Mesendoderm (in vitro differentiated cells): ENCODE measurements around the gene CYP3A5.
"Not testable (repeated sequence)": the region's sequence is repeated elsewhere in the genome, so short reads cannot be mapped to it uniquely, and the experiment has no call there.

Experiments used
- DNase-seq: peaks from one replicate; pipeline ENCODE4 v3.0.0; 2013
- H2AK5ac ChIP-seq: 2 replicates; pipeline ENCODE4 v1.6.1; 2013; ENCODE audit warnings: low read length, inconsistent platforms
- H2BK120ac ChIP-seq: 2 replicates; pipeline ENCODE4 v1.6.1; 2013; ENCODE audit warnings: low read depth, mild to moderate bottlenecking, low read length, moderate library complexity, mixed read lengths
- H2BK15ac ChIP-seq: replicated peaks from 2 replicates; pipeline ENCODE4 v1.6.1; 2013; ENCODE audit warnings: low read depth, mild to moderate bottlenecking, moderate library complexity
- H2BK5ac ChIP-seq: 2 replicates; pipeline ENCODE4 v1.6.1; 2013; ENCODE audit warnings: low read length, inconsistent platforms
- H3K18ac ChIP-seq: 2 replicates; pipeline ENCODE4 v1.6.1; 2013; ENCODE audit warnings: mild to moderate bottlenecking, low read length, mixed read lengths
- H3K23ac ChIP-seq: one replicate; pipeline ENCODE4 v1.6.1; 2013; ENCODE audit warnings: low read length
- H3K27ac ChIP-seq: 2 replicates; pipeline ENCODE4 v1.5.1; 2013; ENCODE audit warnings: low read depth, mild to moderate bottlenecking, inconsistent platforms, low read length, moderate library complexity
- H3K27me3 ChIP-seq: 2 replicates; pipeline ENCODE4 v1.6.1; 2013; ENCODE audit warnings: low read length, control low read depth, mild to moderate bottlenecking, inconsistent platforms; ENCODE audit not compliant: insufficient read depth, poor library complexity
- H3K36me3 ChIP-seq: 2 replicates; pipeline ENCODE4 v1.6.1; 2013; ENCODE audit warnings: low read length, inconsistent platforms; ENCODE audit not compliant: control insufficient read depth, insufficient read depth
- H3K4ac ChIP-seq: one replicate; pipeline ENCODE4 v1.6.1; 2013; ENCODE audit warnings: low read depth, mild to moderate bottlenecking, low read length, moderate library complexity
- H3K4me1 ChIP-seq: 2 replicates; pipeline ENCODE4 v1.6.1; 2013; ENCODE audit warnings: low read depth, low read length, inconsistent platforms; ENCODE audit not compliant: control insufficient read depth
- H3K4me2 ChIP-seq: 2 replicates; pipeline ENCODE4 v1.6.1; 2013; ENCODE audit warnings: low read length
- H3K4me3 ChIP-seq: 2 replicates; pipeline ENCODE4 v1.5.1; 2013; ENCODE audit warnings: mild to moderate bottlenecking, low read length
- H3K56ac ChIP-seq: one replicate; pipeline ENCODE4 v1.6.1; 2013; ENCODE audit warnings: low read length
- H3K79me1 ChIP-seq: 2 replicates; pipeline ENCODE4 v1.6.1; 2013; ENCODE audit warnings: low read length, inconsistent platforms
- H3K79me2 ChIP-seq: 2 replicates; pipeline ENCODE4 v1.6.1; 2013; ENCODE audit warnings: mild to moderate bottlenecking, low read length; ENCODE audit not compliant: control insufficient read depth, insufficient read depth
- H3K9ac ChIP-seq: 2 replicates; pipeline ENCODE4 v1.6.1; 2013; ENCODE audit warnings: low read length, inconsistent platforms
- H4K5ac ChIP-seq: one replicate; pipeline ENCODE4 v1.6.1; 2013; ENCODE audit warnings: low read length
- H4K8ac ChIP-seq: one replicate; pipeline ENCODE4 v1.6.1; 2013; ENCODE audit warnings: low read depth, mild to moderate bottlenecking, control low read depth, low read length, moderate library complexity
- WGBS: extraction: QIAGEN DNeasy Blood & Tissue Kit; methylation state at CpG from one replicate; pipeline ENCODE4 v1.1.7; 2013; ENCODE audit warnings: low lambda C conversion rate, missing lambda C conversion rate; ENCODE audit not compliant: insufficient coverage; ENCODE audit errors: extremely low coverage; 5-methylcytosine and 5-hydroxymethylcytosine counted together

The CYP3A5 gene

GRCh38 chr7:99653754-99654153, 26.0 kb downstream of the CYP3A5 start:
- H3K4me3 ChIP-seq: no peak overlapping the region
- no peak overlapping the region for H4K8ac ChIP-seq
- no peak overlapping the region for H4K5ac ChIP-seq
- no CpG with 5 or more reads among the region's 3 CpGs for WGBS
- H3K23ac ChIP-seq: no peak overlapping the region
- H3K4ac ChIP-seq: no peak overlapping the region
- H3K27ac ChIP-seq: no peak overlapping the region
- no peak overlapping the region for H2BK120ac ChIP-seq
- DNase-seq: no peak
- no peaks in the 10 kb centered on the region for H3K79me1 ChIP-seq
- H2AK5ac ChIP-seq: no peak overlapping the region
- H3K4me1 ChIP-seq: no peaks in the 10 kb centered on the region
- H3K36me3 ChIP-seq: no peaks in the 10 kb centered on the region
- H2BK5ac ChIP-seq: no peak overlapping the region
- H3K27me3 ChIP-seq: no peaks in the 10 kb centered on the region
- H3K79me2 ChIP-seq: no peaks in the 10 kb centered on the region
- H2BK15ac ChIP-seq: no peak overlapping the region
- no peak overlapping the region for H3K56ac ChIP-seq
- H3K18ac ChIP-seq: no peak overlapping the region
- no peak overlapping the region for H3K4me2 ChIP-seq
- H3K9ac ChIP-seq: no peak overlapping the region

- no CpG with 5 or more reads among the region's 4 CpGs for WGBS
- not testable (repeated sequence) for DNase-seq, H2BK5ac ChIP-seq, H3K18ac ChIP-seq, H2BK120ac ChIP-seq, H3K9ac ChIP-seq, H3K36me3 ChIP-seq, H3K4me2 ChIP-seq, H3K27me3 ChIP-seq, H4K8ac ChIP-seq, H3K4ac ChIP-seq, H3K79me1 ChIP-seq, H3K23ac ChIP-seq, H3K56ac ChIP-seq, H3K4me3 ChIP-seq, H3K79me2 ChIP-seq, H2BK15ac ChIP-seq, H3K27ac ChIP-seq, H2AK5ac ChIP-seq, H4K5ac ChIP-seq, H3K4me1 ChIP-seq
These were observed 26.5 kb downstream of the CYP3A5 start for GRCh38 chr7:99653269-99653668.

GRCh38 chr7:99652671-99653070, 27.1 kb downstream of the CYP3A5 start:
- no peak overlapping the region for H3K4me3 ChIP-seq
- no peak overlapping the region for H2BK5ac ChIP-seq
- H3K23ac ChIP-seq: no peak overlapping the region
- no peak overlapping the region for H4K5ac ChIP-seq
- no peak overlapping the region for H3K4me2 ChIP-seq
- H3K4me1 ChIP-seq: no peaks in the 10 kb centered on the region
- H3K4ac ChIP-seq: no peak overlapping the region
- no peak overlapping the region for H2AK5ac ChIP-seq
- H3K79me2 ChIP-seq: no peaks in the 10 kb centered on the region
- H2BK120ac ChIP-seq: no peak overlapping the region
- WGBS: no CpG with 5 or more reads among the region's 2 CpGs
- no peaks in the 10 kb centered on the region for H3K79me1 ChIP-seq
- no peak for DNase-seq
- H3K56ac ChIP-seq: no peak overlapping the region
- H3K18ac ChIP-seq: no peak overlapping the region
- no peak overlapping the region for H4K8ac ChIP-seq
- H3K27me3 ChIP-seq: no peaks in the 10 kb centered on the region
- no peak overlapping the region for H3K9ac ChIP-seq
- H3K27ac ChIP-seq: no peak overlapping the region
- H2BK15ac ChIP-seq: no peak overlapping the region
- H3K36me3 ChIP-seq: no peaks in the 10 kb centered on the region

GRCh38 chr7:99651290-99651689, 28.5 kb downstream of the CYP3A5 start:
- H3K4me3 ChIP-seq: no peak overlapping the region
- H3K27ac ChIP-seq: no peak overlapping the region

GRCh38 chr7:99648843-99649242, 31.0 kb downstream of the CYP3A5 start:
- no peaks in the 10 kb centered on the region for H3K36me3 ChIP-seq
- no peaks in the 10 kb centered on the region for H3K4me1 ChIP-seq
- H3K56ac ChIP-seq: no peak overlapping the region
- no peak overlapping the region for H3K23ac ChIP-seq
- no peak overlapping the region for H2AK5ac ChIP-seq
- no peak overlapping the region for H3K27ac ChIP-seq
- H3K18ac ChIP-seq: no peak overlapping the region
- H3K79me2 ChIP-seq: no peaks in the 10 kb centered on the region
- no CpG with 5 or more reads among the region's 2 CpGs for WGBS
- no peak for DNase-seq
- no peak overlapping the region for H3K9ac ChIP-seq
- no peaks in the 10 kb centered on the region for H3K79me1 ChIP-seq
- H2BK15ac ChIP-seq: no peak overlapping the region
- no peaks in the 10 kb centered on the region for H3K27me3 ChIP-seq
- no peak overlapping the region for H2BK120ac ChIP-seq
- no peak overlapping the region for H3K4me3 ChIP-seq
- no peak overlapping the region for H3K4me2 ChIP-seq
- no peak overlapping the region for H4K8ac ChIP-seq
- no peak overlapping the region for H4K5ac ChIP-seq
- H2BK5ac ChIP-seq: no peak overlapping the region
- H3K4ac ChIP-seq: no peak overlapping the region

More at GRCh38 chr7:99651290-99651689, 28.5 kb downstream of the CYP3A5 start:
- H3K27me3 ChIP-seq: no peaks in the 10 kb centered on the region
- no peak overlapping the region for H2AK5ac ChIP-seq
- no peaks in the 10 kb centered on the region for H3K4me1 ChIP-seq
- H3K23ac ChIP-seq: no peak overlapping the region
- no CpG with 5 or more reads among the region's 2 CpGs for WGBS
- no peaks in the 10 kb centered on the region for H3K79me2 ChIP-seq
- H3K79me1 ChIP-seq: no peaks in the 10 kb centered on the region
- no peak overlapping the region for H3K18ac ChIP-seq
- H2BK5ac ChIP-seq: no peak overlapping the region
- H3K56ac ChIP-seq: no peak overlapping the region
- no peak overlapping the region for H2BK120ac ChIP-seq
- no peak overlapping the region for H3K9ac ChIP-seq
- H4K5ac ChIP-seq: no peak overlapping the region
- H2BK15ac ChIP-seq: no peak overlapping the region
- H3K36me3 ChIP-seq: no peaks in the 10 kb centered on the region
- DNase-seq: no peak
- no peak overlapping the region for H3K4me2 ChIP-seq
- no peak overlapping the region for H4K8ac ChIP-seq
- H3K4ac ChIP-seq: no peak overlapping the region

- Histone ChIP-seq H3K36me3 (no peaks in the 10 kb centered on the region), H3K4me3 (no peak overlapping the region), H3K23ac (no peak overlapping the region), H3K79me1 (no peaks in the 10 kb centered on the region), H3K27me3 (no peaks in the 10 kb centered on the region), H4K5ac (no peak overlapping the region), H3K4me1 (no peaks in the 10 kb centered on the region), H3K27ac (no peak overlapping the region), H2AK5ac (no peak overlapping the region), H3K9ac (no peak overlapping the region), H3K4me2 (no peak overlapping the region), H3K18ac (no peak overlapping the region), H2BK120ac (no peak overlapping the region), H3K4ac (no peak overlapping the region), H3K79me2 (no peaks in the 10 kb centered on the region), H2BK5ac (no peak overlapping the region), H2BK15ac (no peak overlapping the region), H3K56ac (no peak overlapping the region), H4K8ac (no peak overlapping the region)
- no CpG with 5 or more reads among the region's 1 CpG for WGBS
- DNase-seq: no peak
These were observed 34.2 kb downstream of the CYP3A5 start for GRCh38 chr7:99645590-99645989.
